K562 (cell line): Measurements from ENCODE around the gene MAP3K14.

Source experiments
- EGR1 ChIP-seq: fragments of 450-650 bp; conservative IDR thresholded peaks from 2 replicates; pipeline ENCODE4 v1.6.1; 2017; ENCODE audit warnings: mild to moderate bottlenecking
- EZH2 ChIP-seq: IDR thresholded peaks from 2 replicates; pipeline ENCODE4 v1.6.1; 2012; ENCODE audit warnings: low read depth, mild to moderate bottlenecking, inconsistent platforms, low read length, borderline replicate concordance
- ZFX ChIP-seq: sonication (generic); formaldehyde crosslinking; IDR thresholded peaks from 2 replicates; pipeline ENCODE4 v1.8.0; 2022; ENCODE audit warnings: mild to moderate bottlenecking, missing genetic modification reagents, moderate library complexity
- ZNF124 ChIP-seq: sonication (generic); formaldehyde crosslinking; IDR thresholded peaks from 2 replicates; pipeline ENCODE4 v1.8.1; 2022; ENCODE audit warnings: missing genetic modification reagents
- ZNF644 ChIP-seq: fragments of 200-800 bp; sonication (Bioruptor generic); IDR thresholded peaks from 2 replicates; pipeline ENCODE4 v1.6.1; 2016; ENCODE audit warnings: low read depth, missing genetic modification characterization, missing compliant biosample characterization
- TF ChIP-seq, protein P1 (sequence below), 3 experiments: IDR thresholded peaks in 2 of 3; conservative IDR thresholded peaks in 1 of 3; 2 replicates each; pipeline ENCODE4 v1.5.1; 2011 to 2012; ENCODE audit warnings: low read length in 3 of 3, mild to moderate bottlenecking in 3 of 3, control low read depth in 2 of 3, improper control_type of control experiment in 1 of 3, inconsistent platforms in 1 of 3, low read depth in 1 of 3, mixed read lengths in 1 of 3, moderate library complexity in 1 of 3; ENCODE audit not compliant: insufficient read depth in 2 of 3

DNA sequence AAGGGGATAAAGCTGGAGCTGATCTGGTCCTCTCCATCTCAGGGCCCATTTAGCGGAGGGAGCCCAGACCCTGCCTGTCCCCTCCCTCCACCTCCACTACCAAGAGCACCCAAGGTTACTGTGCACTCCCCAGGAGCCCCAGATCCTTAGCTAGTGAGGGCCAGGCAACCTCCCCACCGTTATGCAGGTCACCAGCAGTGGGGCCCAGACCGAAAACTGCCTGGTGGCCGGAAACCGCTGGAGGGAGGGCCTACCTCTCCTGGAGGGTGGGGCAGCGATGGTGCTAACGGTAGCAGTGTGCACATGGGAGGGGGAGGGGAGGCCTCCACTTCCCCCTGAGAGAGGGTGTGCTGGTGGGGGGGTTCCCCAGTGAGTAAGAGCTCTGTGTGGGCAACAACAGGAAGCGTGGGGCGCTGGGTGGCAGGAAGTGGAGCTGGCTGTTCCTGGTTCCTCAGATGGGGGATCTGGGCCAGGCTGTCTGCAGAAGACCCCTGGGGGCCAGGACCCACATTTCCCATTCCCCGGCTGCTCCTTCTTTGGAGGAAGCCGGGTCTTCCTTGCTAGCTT lies 90.8 kb downstream of the MAP3K14 start:
- TF ChIP-seq, protein P1, sequence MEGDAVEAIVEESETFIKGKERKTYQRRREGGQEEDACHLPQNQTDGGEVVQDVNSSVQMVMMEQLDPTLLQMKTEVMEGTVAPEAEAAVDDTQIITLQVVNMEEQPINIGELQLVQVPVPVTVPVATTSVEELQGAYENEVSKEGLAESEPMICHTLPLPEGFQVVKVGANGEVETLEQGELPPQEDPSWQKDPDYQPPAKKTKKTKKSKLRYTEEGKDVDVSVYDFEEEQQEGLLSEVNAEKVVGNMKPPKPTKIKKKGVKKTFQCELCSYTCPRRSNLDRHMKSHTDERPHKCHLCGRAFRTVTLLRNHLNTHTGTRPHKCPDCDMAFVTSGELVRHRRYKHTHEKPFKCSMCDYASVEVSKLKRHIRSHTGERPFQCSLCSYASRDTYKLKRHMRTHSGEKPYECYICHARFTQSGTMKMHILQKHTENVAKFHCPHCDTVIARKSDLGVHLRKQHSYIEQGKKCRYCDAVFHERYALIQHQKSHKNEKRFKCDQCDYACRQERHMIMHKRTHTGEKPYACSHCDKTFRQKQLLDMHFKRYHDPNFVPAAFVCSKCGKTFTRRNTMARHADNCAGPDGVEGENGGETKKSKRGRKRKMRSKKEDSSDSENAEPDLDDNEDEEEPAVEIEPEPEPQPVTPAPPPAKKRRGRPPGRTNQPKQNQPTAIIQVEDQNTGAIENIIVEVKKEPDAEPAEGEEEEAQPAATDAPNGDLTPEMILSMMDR (IDR thresholded peaks at IDR 0.05 in 2 of 3, conservative IDR thresholded peaks at IDR 0.05 in 1 of 3; ENCODE audit: insufficient read depth in 2 of 3, low read depth in 1 of 3, low read length in 3 of 3), result peak in 2 of 3 experiments; percentile 4 to 23; a peak in 2 of 6 replicates
- TF ChIP-seq ZNF644 (tag), result 0 out of 2 replicates have a peak, but pooled peaks have one; percentile 17
- no peak for TF ChIP-seq ZNF124 (CRISPR knock-in tag)
- TF ChIP-seq ZFX (CRISPR knock-in tag), result peak; percentile 84
- TF ChIP-seq EZH2, result no peak
- peak; percentile 88 for TF ChIP-seq EGR1
